HG02610 (cell line): ENCODE data around the gene TMEM8B.
"Not testable (repeated sequence)": the region's sequence is repeated elsewhere in the genome, so short reads cannot be mapped to it uniquely, and the experiment has no call there.

Experiments
- ATAC-seq: cut with Tn5 transposase; IDR thresholded peaks from one replicate; pipeline ENCODE4 v1.9.1; 2021; ENCODE audit warnings: mild to moderate bottlenecking, moderate library complexity; ENCODE audit not compliant: unreplicated experiment

The TMEM8B gene

DNA sequence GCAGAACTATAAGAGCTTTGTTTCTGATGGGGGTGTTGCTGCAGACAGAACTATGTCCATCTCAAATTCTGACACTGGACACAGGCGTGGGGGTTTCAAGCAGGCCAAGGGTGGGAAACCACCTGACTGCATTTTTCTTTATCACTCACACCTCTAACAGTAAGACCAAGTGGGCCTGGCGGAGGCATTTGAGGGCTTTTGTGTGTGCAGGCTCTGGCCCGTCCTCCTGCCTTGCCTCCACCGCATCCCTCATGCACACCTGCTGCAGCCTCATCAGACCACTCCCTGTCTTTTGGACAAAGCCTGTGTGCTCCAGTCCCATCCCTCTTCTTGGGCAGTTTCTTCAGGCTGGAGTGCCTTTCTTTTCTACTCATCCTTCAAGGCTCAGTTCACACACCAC is 33.3 kb downstream of the TMEM8B start:
- ATAC-seq, result no peak

DNA sequence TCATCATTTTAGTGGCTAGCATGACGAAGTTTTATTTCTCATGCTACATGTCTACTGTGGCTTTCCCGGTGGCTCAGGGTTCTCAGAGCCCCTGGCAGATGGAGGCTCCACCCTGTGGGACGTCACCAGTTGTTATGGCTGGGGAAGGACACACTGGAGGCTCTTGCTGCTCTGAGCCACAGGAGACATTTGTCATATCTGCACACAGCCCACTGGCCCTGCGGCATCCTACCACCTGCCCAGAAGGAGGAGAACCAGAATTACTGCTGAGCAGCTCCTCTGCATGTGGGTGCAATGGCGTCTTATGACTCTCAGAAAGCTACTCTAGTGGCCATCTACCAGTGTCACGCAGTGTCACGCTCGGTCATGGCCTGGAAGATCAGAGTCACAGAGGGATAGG is 34.6 kb downstream of the TMEM8B start:
- ATAC-seq, result no peak

DNA sequence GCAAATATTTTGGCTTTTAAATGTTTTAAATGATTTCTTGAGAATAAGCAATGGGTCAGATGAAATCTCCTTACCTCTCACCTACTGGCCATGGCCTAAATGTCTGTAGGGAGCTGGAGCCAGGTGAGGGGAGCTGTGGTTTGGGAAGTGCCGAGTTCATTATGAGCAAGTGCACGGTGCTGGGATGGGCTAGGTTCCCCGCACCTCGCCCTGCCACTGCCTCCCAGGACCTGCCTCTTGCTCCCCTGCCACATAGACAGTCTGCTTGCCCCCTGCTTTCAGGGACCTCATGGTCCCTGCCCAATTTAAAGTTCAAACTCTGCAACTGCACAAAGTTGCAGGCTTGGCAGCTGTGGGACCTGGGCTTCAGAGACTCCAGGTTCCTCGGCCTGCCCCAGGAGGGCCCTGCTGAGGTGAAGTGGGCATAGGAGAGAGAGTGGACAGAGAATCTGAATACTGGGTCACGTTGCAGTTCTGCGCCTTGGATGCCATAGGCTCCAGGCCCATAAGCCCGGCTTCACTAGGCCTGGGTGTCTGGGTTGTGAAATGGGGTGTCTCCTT is 35.7 kb downstream of the TMEM8B start:
- ATAC-seq, result no peak

DNA sequence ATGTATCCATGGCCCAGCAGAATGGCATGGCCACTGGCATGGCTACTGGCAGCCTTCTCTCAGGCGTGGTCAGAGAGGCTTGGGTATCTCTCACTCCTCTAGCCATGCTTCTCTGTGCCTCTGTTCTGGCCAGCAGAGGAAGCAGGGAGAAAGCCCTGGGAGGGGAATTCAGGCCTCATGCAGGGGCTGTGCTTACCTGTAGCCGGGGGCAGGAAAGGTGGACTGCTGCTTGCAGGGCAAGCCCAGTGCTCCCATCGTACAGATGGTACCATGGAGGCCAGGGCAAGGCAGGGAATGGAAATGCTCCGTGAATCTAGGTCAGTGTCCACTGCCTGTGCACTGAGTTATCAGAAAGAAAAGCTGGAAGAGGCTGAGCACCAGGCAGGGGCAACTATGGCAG is 38.5 kb downstream of the TMEM8B start:
- ATAC-seq, result no peak

DNA sequence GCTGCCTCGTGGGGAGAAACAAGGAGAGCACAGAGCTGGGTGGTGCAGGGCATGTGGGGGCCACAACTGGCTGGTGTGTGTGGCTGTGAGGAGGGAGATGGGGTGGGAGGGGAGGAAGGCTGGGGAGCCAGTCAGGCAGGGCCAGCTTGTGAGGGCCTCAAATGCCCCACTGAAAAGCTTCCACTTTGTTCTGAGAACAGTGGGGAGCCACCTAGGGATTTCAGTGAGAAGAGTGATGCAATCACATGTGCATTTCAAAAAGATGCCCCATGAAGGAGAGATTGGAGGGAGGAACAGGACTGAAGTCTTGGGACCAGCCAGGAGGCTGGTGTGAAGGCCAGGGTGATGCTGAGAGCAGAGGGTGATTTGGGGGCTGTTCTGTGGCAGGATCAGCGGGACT is 39.9 kb downstream of the TMEM8B start:
- no peak for ATAC-seq

DNA sequence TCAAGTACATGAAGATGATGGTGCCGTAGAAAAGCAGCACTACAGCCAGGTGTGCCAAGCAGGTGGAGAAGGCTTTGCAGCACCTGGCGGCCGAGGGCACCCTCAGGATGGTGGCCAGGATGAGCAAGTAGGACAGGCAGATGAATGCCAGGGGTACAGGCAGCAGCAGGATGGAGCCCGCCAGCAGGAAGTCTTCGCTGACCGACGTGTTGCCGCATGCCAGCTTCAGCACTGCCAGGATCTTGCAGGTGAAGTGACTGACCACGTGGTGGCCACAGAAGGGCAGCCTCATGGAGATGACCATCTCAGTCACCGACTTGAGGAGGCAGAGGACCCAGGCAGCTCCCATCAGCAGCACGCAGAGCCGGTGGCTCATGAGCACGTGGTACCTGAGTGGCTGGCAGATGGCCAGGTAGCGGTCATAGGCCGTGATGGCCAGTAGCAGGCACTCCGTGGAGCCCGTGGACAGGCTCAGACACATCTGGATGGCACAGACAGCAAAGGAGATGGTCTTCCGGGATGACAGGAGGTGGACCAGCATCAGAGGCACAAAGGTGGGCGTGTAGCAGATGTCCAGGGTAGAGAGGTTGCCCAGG is 40.7 kb downstream of the TMEM8B start:
- no peak for ATAC-seq

DNA sequence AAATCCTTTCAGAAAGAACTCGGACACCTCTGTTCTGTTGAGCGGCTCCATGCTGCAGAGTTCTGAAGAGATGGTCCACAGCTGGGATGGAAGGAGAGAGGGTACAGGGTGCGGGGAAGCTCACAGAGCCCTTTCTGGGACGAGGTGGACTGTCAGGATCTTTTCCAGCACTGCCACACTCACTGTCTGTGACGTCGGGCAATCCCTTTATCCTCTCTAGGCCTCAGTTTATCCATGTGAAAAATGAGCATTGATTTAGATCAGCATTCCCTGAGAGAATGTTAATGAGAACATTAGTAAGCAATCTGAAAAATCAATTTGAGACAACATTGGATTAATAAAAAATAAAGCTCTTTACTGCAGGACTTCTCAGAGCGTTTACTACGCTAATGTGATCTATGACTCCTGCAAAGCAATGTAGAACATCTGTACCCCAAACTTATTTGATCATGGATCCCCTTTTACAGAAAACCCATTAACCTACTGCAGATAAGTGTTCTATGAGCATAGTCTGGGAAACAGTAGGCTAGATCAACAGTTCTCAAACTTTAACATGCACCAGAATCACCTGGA is 41.4 kb downstream of the TMEM8B start, which contains the start of gene OR13J1:
TSS of gene OR13J1 (minus strand) at position 51 of the 573 bp plus-strand sequence. CDS start at position 51, 0 bp downstream.
- ATAC-seq, result no peak

DNA sequence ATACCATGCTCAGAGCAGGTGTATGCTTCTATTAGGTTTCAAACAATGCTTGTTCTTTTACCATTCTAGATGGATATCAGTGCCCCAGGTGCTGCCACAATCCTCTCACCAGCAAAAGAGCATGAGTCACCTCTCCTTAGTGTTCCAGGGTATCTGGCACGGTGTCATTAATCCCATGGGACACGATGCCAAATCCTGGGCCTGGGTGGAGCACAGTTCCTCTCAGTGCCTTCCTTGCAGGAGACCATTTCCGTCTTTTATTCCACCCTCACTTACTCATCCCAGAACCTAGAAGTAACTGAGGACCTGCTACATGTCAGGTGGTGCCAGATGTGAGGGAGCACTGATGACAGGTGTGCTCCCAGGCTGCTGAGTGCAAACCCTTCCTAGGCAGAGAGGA is 42.5 kb downstream of the TMEM8B start:
- ATAC-seq, result no peak

DNA sequence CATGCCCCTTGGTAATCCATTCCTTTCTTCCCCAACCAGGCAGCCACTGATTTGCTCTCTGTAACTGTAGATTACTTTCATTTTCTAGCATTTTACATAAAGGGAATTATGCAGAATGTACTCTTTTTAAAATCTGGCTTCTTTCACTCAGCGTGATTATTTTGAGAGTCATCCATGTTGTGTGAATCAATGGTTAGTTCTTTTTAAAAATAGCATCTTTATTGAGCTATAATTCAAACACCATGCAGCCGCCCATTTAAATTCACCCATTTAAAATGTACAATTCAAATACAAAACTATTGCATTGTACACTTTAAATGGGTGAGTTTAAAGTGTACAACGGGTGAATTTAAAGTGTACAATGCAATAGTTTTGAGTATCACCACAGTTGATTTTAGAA is 43.5 kb downstream of the TMEM8B start:
- no peak for ATAC-seq

DNA sequence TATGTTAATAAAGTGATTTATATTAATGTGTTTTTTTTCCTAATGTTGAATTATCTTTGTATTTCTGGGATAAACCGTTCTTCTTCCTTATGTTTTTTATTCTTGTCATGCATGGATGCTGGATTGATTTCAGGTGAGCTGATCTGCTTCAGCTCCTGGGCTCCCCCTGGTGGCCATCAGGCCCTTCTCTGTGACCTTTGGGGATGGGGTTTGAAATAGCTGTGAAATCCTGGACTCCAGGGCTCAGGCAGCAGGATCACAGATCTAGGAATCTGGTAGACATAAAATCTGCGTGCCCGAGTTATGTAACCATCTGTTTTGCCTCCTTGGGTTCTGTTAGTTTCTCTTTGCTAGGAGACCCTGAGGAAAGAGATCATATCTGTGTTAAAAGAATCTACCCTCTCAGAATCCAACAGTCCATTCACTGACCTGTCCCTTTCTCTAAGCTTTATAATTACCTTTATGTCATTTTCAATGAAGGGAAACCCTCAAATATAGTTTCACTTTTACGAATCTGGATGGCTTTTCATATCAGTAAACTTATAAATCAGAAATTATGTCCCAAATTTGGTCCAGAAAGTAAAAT is 53.3 kb downstream of the TMEM8B start:
- ATAC-seq, result no peak

DNA sequence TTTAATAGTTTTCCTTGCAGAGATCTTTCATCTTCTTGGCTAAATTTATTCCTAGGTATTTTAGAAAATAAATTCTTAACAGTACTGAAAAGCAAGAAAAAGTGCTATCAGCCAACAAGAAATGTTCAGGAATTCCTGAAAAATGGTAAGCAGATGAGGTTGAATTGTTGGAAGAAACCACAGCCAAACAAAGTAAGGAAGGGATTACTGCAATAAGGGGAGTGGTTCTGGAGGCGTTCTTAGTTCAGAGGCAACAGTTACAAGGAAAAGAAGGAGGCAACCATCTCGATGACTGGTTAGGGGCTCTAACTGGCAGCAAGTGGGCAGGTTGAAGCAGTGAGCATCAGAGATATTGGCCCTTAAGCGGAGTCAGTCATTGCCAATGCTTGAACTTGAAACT is 54.0 kb downstream of the TMEM8B start:
- ATAC-seq, result no peak

DNA sequence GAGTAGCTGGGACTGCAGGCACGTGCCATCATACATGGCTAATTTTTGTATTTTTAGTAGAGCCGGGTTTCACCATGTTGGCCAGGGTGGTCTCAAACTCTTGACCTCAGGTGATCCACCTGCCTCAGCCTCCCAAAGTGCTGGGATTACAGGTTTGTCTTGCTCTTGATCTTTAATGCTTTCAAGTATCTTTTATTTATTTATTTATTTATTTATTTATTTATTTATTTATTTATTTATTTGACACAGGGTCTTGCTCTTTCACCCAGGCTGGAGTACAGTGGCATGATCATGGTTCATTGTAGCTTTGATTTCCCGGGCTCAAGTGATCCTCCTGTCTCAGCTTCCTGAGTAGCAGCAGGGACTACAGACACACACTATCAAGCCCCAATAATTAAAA is 55.9 kb downstream of the TMEM8B start:
- not testable (repeated sequence) for ATAC-seq

DNA sequence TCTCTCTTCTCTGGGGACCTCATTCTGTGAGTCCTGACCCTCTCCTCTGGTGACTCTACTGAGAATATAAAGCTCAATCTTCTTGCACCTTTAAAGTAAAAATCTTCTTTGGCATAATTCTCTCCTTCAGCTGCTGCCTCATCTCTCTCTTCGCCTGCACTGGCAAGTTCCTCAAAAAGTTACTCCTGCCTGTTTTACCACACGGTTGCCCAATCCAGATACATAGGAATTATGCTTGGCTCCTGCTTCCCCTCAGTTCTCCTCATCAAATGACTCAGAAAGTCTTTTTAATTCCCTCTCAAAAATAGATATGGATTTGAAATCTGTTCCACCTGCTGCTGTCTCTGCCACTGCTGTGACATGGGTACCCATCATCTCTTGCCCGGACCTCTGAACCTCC is 62.6 kb downstream of the TMEM8B start:
- no peak for ATAC-seq

DNA sequence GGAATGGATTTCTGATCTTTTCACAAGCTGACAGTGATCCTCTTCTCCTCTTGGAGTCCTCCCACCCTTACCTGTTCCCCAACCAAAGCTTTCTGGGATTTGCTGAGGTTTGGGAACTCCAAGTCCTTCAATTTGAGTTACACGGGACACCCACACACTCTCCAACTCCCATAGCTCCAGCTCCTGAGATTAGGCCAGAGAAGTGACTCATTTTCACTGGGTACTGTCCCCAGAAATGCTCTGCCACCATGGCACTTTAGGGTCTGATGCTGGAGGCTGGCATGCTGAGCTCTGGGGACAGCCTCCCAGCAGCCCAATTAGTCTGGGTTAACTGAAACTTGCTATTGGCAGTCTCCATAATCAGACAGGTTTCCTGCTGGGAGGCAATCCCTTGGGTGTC is 63.0 kb downstream of the TMEM8B start:
- no peak for ATAC-seq

DNA sequence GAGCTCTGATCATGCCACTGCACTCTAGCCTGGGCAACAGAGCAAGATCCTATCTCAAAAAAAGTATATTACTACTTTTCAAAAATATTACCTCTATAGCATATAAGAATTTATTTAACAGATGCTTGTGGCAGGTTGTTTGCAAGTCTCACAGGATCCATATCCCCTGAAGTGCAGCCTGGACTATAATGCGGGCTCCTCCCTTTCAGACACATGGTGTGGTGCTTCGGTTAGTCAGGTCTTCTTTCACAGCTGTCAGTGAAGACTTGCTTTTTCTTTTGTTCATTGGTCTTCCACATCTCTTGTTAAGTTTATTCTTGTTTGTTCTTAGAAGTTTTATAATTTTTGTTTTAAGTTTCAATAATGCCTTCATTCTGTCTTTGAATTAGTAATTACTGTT is 67.5 kb downstream of the TMEM8B start:
- ATAC-seq, result no peak

DNA sequence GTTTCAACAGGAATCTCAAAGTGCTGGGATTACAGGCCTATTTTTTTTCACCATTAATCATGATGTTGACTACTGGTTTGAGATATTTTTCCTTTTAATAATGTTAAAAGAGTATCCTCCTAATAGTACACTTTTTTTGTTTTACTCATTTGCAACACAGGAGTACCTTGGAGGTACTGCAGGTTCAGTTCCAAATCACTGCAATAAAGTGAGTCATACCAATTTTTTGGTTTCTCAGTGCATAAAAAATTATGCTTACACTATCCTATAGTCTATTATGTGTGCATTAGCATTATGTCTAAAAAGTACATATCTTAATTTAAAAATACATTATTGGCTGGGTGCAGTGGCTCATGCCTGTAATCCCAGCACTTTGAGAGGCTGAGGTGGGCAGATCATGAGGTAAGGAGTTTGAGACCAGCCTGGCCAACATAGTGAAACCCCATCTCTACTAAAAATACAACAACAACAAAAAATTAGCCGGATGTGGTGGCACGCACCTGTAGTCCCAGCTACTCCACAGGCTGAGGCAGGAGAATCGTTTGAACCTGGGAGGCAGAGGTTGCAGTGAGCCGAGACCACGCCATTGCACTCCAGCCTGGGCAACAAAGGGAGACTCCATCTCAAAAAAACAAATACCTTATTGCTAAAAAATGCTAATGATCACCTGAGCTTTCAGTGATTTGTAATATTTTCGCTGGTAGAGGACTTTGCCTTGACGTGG is 68.5 kb downstream of the TMEM8B start:
- not testable (repeated sequence) for ATAC-seq

DNA sequence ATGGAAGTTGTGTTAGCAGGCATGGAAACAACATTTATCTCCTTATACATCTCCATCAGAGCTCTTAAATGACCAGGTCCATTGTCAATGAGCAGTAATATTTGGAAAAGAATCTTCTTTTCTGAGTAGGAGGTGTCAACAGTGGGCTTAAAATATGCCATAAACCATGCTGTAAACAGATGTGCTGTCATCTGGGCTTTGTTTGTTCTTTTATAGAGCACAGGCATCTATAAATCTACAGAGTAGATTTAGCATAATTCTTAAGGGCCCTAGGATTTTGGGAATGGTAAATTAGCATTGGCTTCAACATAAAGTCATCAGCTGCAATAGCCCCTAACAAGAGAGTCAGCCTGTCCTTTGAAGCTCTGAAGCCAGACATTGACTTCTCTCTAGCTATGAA is 69.3 kb downstream of the TMEM8B start:
- no peak for ATAC-seq

DNA sequence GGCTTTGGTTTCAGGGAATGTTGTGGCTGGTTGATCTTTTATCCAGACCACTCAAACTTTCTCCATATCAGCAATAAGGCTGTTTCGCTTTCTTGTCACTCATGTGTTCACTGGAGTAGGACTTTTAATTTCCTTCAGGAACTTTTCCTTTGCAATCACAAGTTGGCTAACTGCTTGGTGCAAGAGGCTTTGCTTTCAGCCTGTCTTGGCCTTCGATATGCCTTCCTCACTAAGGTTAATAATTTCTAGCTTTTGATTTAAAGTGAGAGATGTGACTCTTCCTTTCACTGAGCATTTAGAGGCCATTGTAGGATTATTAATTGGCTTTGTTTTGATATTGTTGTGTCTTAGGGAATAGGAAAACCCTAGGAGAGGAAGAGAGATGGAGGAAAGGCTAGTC is 70.0 kb downstream of the TMEM8B start:
- ATAC-seq, result no peak

DNA sequence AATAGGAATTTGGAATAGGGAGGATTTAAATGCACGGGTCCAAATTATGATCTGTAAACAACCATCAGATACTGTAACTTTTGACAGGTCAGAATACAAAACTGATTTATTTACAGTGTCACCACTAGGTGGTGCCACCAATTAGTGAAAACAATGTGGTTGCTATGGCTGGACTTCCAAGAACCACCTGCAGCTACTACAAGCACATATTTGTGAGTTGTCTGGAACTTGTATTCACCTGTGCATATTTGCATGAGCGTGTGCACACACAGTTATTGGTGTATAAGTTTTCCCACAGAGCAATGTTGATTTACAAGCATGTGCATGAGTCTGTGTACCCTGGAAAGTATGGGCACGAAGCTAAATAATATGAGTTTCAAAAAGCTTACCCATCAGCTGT is 74.0 kb downstream of the TMEM8B start:
- no peak for ATAC-seq

DNA sequence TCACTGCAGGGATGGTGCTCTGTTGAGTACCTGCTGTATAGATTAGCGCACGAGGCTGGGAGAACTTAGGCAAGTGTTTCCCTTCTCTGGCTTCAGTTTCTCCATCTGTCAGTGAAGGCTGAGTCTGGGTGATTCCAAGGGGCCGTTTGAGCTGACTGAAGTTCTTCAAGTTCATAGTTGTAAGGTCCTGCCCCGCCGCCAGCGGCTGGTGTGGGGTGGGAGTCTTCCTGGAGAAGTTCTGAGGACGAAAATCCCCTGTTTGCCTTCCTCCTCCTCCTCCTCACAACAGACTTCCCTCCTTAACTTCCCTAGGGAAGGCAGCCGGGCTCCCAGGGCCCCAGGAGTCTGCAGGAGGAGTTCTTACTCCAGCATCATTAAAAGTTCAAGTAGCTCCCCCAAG is 75.3 kb downstream of the TMEM8B start:
- no peak for ATAC-seq

DNA sequence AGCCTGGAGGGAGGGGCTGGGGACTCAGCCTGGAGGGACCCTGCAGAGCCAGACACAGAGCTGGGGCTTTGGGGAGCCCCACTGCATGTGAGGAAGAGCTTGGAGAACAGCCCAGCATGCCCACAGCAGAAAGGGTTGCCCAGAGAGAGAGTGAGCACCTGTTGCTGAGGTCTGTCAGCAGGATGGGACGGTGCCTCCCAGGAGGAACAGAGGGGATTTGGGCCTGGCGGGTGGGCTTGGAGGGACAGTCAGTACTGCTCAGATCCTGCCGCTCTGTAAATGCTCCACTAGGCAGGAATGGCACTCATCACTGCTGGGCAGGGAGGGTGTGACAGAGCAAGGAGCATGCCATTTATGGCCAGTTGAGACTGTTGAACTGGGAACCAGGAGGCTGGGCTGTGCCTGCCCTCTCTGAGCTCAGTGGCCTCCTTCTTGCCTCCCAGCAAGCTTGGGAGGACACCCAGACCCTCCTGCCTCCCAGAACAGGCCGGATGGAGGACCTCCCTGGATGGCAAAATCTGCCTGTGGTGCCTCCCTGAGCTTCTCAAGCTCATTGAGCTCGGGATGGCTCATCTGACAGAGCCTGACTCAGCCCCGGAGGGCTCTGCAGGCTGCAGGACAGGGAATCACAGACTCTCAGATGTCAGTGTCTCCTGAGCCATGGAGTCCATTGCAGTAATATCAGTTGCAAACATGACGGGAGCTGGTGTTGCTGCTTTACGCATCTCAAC is 76.2 kb downstream of the TMEM8B start:
- ATAC-seq, result no peak
